Ascending aorta (tissue), 2 donors: ENCODE results near the gene APP. TPM values are rescaled to one million over a fixed set of nuclear protein-coding genes. Genes with fewer than 3 reads are reported as not detected.

Source experiments
- DNase-seq, 2 donors: peaks; one replicate each; pipeline ENCODE4 v3.0.0-alpha.2; 2019; ENCODE audit warnings: low spot score in 2 of 2
- H3K27ac ChIP-seq, 2 donors: fragments of 200-600 bp; sonication (generic); one replicate each; pipeline ENCODE4 v1.5.1; 2016 to 2017; ENCODE audit warnings: mild to moderate bottlenecking in 1 of 2
- H3K27me3 ChIP-seq: fragments of 200-600 bp; sonication (generic); one replicate; pipeline ENCODE4 v1.5.1; 2017
- H3K36me3 ChIP-seq, 2 donors: fragments of 200-600 bp; sonication (generic); one replicate each; pipeline ENCODE4 v1.5.1; 2016
- H3K4me1 ChIP-seq, 2 donors: fragments of 200-600 bp; sonication (generic); one replicate each; pipeline ENCODE4 v1.5.1; 2016 to 2017; ENCODE audit warnings: mild to moderate bottlenecking in 1 of 2
- H3K4me3 ChIP-seq, 2 donors: fragments of 200-600 bp; sonication (generic); one replicate each; pipeline ENCODE4 v1.5.1; 2016 to 2017; ENCODE audit warnings: mild to moderate bottlenecking in 1 of 2
- H3K9me3 ChIP-seq, 2 donors: fragments of 200-600 bp; sonication (generic); one replicate each; pipeline ENCODE4 v1.5.1; 2016
- CTCF ChIP-seq, 3 experiments: fragments of 200-600 bp in 2 of 3; fragments of 450-650 bp in 1 of 3; sonication (generic) in 2 of 3; IDR thresholded peaks; one replicate each; pipeline ENCODE4 v1.5.1; 2016 to 2019; ENCODE audit warnings: antibody characterized with exemption in 3 of 3, mild to moderate bottlenecking in 1 of 3, moderate library complexity in 1 of 3
- intact Hi-C: fragments of 100-400 bp; cut with DNase I; formaldehyde crosslinking; loops from one replicate; pipeline ENCODE4 v1.15.1; 2023
- total RNA-seq: library from RNA; depleted of rRNA; stranded (reverse); fragments of >200 nt; gene quantifications from one replicate; pipeline ENCODE4 v1.1.0, GENCODE V29; 2016

Gene APP
- total RNA-seq, 1 donor from 2014 or later = 350 TPM

- H3K36me3 ChIP-seq = no peaks in the 10 kb centered on the region
- H3K27me3 ChIP-seq = no peaks in the 10 kb centered on the region
- DNase-seq = no peak
- intact Hi-C loops = no loop called here
- TF ChIP-seq CTCF (IDR thresholded peaks at IDR 0.05) = no peak
- no peaks in the 10 kb centered on the region for H3K9me3 ChIP-seq
- peaks cover 0 to 10% of the 10 kb centered on the region in 2 donors for H3K4me1 ChIP-seq
- H3K27ac ChIP-seq = no peak overlapping the region
- H3K4me3 ChIP-seq = no peak overlapping the region
These were observed 6.3 kb downstream of the APP start for GRCh38 chr21:26164311-26164710.

- no peak overlapping the region for H3K4me3 ChIP-seq
- no peak for TF ChIP-seq CTCF (IDR thresholded peaks at IDR 0.05)
- no peak for DNase-seq
- no peaks in the 10 kb centered on the region for H3K9me3 ChIP-seq
- H3K27ac ChIP-seq = no peak overlapping the region
- no peaks in the 10 kb centered on the region for H3K36me3 ChIP-seq
- H3K27me3 ChIP-seq = no peaks in the 10 kb centered on the region
- intact Hi-C loops = no loop called here
- no peaks in the 10 kb centered on the region for H3K4me1 ChIP-seq
These were observed 8.5 kb downstream of the APP start for GRCh38 chr21:26162081-26162480.

GRCh38 chr21:26159869-26160268 is 10.7 kb downstream of the APP start:
- Histone ChIP-seq H3K36me3 (no peaks in the 10 kb centered on the region), H3K27ac (no peak overlapping the region), H3K9me3 (no peaks in the 10 kb centered on the region), H3K4me1 (peaks cover 0 to 2% of the 10 kb centered on the region in 2 donors), H3K27me3 (no peaks in the 10 kb centered on the region), H3K4me3 (no peak overlapping the region)
- no peak for DNase-seq
- TF ChIP-seq CTCF (IDR thresholded peaks at IDR 0.05) = no peak
- intact Hi-C loops = no loop called here

- no peak for DNase-seq
- Histone ChIP-seq H3K4me1 (peaks cover 0 to 4% of the 10 kb centered on the region in 2 donors), H3K4me3 (no peak overlapping the region), H3K9me3 (no peaks in the 10 kb centered on the region), H3K27ac (no peak overlapping the region), H3K36me3 (no peaks in the 10 kb centered on the region), H3K27me3 (no peaks in the 10 kb centered on the region)
- intact Hi-C loops = no loop called here
- TF ChIP-seq CTCF (IDR thresholded peaks at IDR 0.05) = no peak
These were observed 12.8 kb downstream of the APP start for GRCh38 chr21:26157801-26158200.

GRCh38 chr21:26154753-26155152 is 15.8 kb downstream of the APP start:
- no peak overlapping the region for H3K27ac ChIP-seq
- TF ChIP-seq CTCF (IDR thresholded peaks at IDR 0.05) = no peak
- H3K27me3 ChIP-seq = no peaks in the 10 kb centered on the region
- intact Hi-C loops = loop anchor here (5.0 kb wide), 1 partner anchor 227 kb away; no protein-coding TSS in a partner anchor
- DNase-seq = no peak
- H3K4me1 ChIP-seq = peaks cover 0 to 7% of the 10 kb centered on the region in 2 donors
- H3K36me3 ChIP-seq = no peaks in the 10 kb centered on the region
- H3K4me3 ChIP-seq = no peak overlapping the region
- no peaks in the 10 kb centered on the region for H3K9me3 ChIP-seq

GRCh38 chr21:26153758-26154157 is 16.8 kb downstream of the APP start:
- H3K27me3 ChIP-seq = no peaks in the 10 kb centered on the region
- intact Hi-C loops = loop anchor here (5.0 kb wide), 1 partner anchor 226 kb away; no protein-coding TSS in a partner anchor
- peak overlapping the region in 1 of 2 donors; percentile 3 for H3K27ac ChIP-seq
- H3K9me3 ChIP-seq = no peaks in the 10 kb centered on the region
- DNase-seq = no peak
- H3K4me3 ChIP-seq = no peak overlapping the region
- H3K4me1 ChIP-seq = peaks cover 0 to 14% of the 10 kb centered on the region in 2 donors
- no peak for TF ChIP-seq CTCF (IDR thresholded peaks at IDR 0.05)
- H3K36me3 ChIP-seq = no peaks in the 10 kb centered on the region
